T follicular helper cell (primary cell): ENCODE measurements around the gene PEA15.

Experiments used
- DNase-seq: peaks from one replicate; pipeline ENCODE4 v3.0.0-alpha.2; 2020; ENCODE audit warnings: low read depth

The PEA15 gene

GRCh38 chr1:160208557-160209320, 3.6 kb downstream of the PEA15 start:
- no peak for DNase-seq

GRCh38 chr1:160209321-160210046, 4.3 kb downstream of the PEA15 start:
- DNase-seq = no peak

GRCh38 chr1:160210561-160210960, 5.4 kb downstream of the PEA15 start:
- no peak for DNase-seq

GRCh38 chr1:160211046-160211790, 6.0 kb downstream of the PEA15 start:
- DNase-seq = no peak

- DNase-seq = no peak
These were observed 9.4 kb downstream of the PEA15 start for GRCh38 chr1:160214481-160215140.

GRCh38 chr1:160216301-160216700, 11.1 kb downstream of the PEA15 start:
- no peak for DNase-seq

- no peak for DNase-seq
These were observed 12.4 kb downstream of the PEA15 start for GRCh38 chr1:160217481-160218051.

- DNase-seq = no peak
These were observed 14.1 kb downstream of the PEA15 start for GRCh38 chr1:160219062-160219929.

- DNase-seq = no peak
These were observed 15.1 kb downstream of the PEA15 start for GRCh38 chr1:160220301-160220700.

GRCh38 chr1:160221089-160221488, 15.9 kb downstream of the PEA15 start:
- DNase-seq = no peak

GRCh38 chr1:160222546-160222945, 17.4 kb downstream of the PEA15 start:
- no peak for DNase-seq

GRCh38 chr1:160224606-160225005, 19.4 kb downstream of the PEA15 start:
- DNase-seq = no peak

GRCh38 chr1:160225345-160225744, 20.2 kb downstream of the PEA15 start:
- no peak for DNase-seq

- no peak for DNase-seq
These were observed 21.4 kb downstream of the PEA15 start for GRCh38 chr1:160226623-160227022.

GRCh38 chr1:160227034-160227433, 21.9 kb downstream of the PEA15 start:
- DNase-seq = no peak

- DNase-seq = no peak
These were observed 22.4 kb downstream of the PEA15 start for GRCh38 chr1:160227561-160227960.

GRCh38 chr1:160228431-160228830, 23.2 kb downstream of the PEA15 start:
- no peak for DNase-seq

GRCh38 chr1:160232911-160233310, 27.7 kb downstream of the PEA15 start:
- DNase-seq = no peak

GRCh38 chr1:160236806-160237205, 31.6 kb downstream of the PEA15 start:
- DNase-seq = no peak

GRCh38 chr1:160237558-160237957, 32.4 kb downstream of the PEA15 start:
- no peak for DNase-seq

- no peak for DNase-seq
These were observed 33.2 kb downstream of the PEA15 start for GRCh38 chr1:160238408-160238807.
